Measurements from ENCODE around the gene TLNRD1.
"Not testable (repeated sequence)": the region's sequence is repeated elsewhere in the genome, so short reads cannot be mapped to it uniquely, and the experiment has no call there.

The TLNRD1 gene

DNA sequence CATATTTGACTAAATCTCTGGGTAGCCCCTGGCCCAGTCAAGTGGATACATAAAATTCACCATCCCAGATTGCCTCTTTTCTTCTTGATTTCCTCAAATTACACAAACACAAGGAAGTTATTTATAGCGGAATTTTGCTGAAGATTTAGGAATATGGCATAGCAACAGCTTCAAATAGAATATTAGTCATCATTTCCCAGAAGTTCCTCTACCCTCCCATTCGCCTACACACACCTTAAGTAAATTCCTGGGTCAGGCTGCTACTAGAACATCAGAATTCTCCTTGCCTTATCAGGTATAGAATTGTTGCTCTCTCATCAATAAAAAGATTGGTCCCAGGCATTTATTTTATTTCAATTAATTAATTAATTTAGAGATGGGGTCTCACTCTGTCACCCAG lies 42.7 kb upstream of the TLNRD1 start:
- TF ChIP-seq, protein P1, sequence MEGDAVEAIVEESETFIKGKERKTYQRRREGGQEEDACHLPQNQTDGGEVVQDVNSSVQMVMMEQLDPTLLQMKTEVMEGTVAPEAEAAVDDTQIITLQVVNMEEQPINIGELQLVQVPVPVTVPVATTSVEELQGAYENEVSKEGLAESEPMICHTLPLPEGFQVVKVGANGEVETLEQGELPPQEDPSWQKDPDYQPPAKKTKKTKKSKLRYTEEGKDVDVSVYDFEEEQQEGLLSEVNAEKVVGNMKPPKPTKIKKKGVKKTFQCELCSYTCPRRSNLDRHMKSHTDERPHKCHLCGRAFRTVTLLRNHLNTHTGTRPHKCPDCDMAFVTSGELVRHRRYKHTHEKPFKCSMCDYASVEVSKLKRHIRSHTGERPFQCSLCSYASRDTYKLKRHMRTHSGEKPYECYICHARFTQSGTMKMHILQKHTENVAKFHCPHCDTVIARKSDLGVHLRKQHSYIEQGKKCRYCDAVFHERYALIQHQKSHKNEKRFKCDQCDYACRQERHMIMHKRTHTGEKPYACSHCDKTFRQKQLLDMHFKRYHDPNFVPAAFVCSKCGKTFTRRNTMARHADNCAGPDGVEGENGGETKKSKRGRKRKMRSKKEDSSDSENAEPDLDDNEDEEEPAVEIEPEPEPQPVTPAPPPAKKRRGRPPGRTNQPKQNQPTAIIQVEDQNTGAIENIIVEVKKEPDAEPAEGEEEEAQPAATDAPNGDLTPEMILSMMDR (IDR thresholded peaks at IDR 0.05; ENCODE audit: low read depth, low read length, missing control alignments) = no peak
- in situ Hi-C loops (cut with HindIII; ENCODE audit: low sequenced_read_pairs) = no loop called here
- no peak for DNase-seq (ENCODE audit: low read depth)
- H3K4me3 ChIP-seq (ENCODE audit: low read depth, low read length) = no peak overlapping the region

DNA sequence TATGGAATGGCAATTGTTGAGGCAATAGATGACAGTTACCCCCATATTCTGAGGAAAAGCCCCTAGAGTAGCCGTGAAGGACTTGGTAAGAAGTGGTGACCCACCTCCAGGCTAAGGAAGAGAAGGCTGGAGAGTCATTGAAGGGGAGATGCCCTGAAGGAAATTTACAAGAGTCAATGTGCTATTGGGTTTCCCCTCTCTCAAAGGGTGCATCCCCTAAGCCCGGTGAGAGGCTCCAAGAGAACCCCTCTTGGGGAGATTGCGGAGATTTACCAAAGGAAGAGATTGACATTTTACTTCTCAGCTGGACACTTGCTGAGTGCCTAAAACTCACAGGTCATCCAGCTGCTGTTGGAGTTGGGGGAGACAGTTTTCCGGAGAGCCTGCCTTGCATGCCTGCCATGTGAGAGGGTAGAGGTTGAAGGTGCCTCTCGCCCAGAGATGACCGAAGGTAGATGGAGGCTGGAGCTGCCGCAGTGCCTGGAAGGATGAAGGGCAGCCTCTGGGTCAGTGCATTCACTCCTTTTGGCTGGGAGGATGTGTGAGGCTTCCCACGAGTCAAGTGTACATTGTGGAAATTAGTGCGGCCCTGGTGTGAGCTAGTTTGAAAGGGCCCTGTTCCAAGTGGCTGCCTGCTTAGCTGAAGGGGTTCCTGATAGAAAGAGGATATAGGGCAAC lies 41.8 kb upstream of the TLNRD1 start:
- DNase-seq (ENCODE audit: low read depth) = no peak
- H3K4me3 ChIP-seq (ENCODE audit: low read depth, low read length) = no peak overlapping the region
- in situ Hi-C loops (cut with HindIII; ENCODE audit: low sequenced_read_pairs) = no loop called here
- TF ChIP-seq, protein P1 (IDR thresholded peaks at IDR 0.05; ENCODE audit: low read depth, low read length, missing control alignments) = no peak

DNA sequence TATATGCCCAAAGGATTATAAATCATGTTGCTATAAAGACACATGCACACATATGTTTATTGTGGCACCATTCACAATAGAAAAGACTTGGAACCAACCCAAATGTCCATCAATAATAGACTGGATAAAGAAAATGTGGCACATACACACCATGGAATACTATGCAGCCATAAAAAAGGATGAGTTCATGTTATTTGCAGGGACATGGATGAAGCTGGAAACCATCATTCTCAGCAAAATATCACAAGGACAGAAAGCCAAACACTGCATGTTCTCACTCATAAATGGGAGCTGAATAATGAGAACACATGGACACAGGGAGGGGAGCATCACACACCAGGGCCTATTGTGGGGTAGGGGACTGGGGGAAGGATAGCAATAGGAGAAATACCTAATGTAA lies 35.3 kb upstream of the TLNRD1 start:
- H3K4me3 ChIP-seq (ENCODE audit: low read depth, low read length); DNase-seq (ENCODE audit: low read depth): not testable (repeated sequence)
- in situ Hi-C loops (cut with HindIII; ENCODE audit: low sequenced_read_pairs) = loop anchor here (5.0 to 10.0 kb wide), 3 partner anchors 101 to 361 kb away; no protein-coding TSS in a partner anchor

DNA sequence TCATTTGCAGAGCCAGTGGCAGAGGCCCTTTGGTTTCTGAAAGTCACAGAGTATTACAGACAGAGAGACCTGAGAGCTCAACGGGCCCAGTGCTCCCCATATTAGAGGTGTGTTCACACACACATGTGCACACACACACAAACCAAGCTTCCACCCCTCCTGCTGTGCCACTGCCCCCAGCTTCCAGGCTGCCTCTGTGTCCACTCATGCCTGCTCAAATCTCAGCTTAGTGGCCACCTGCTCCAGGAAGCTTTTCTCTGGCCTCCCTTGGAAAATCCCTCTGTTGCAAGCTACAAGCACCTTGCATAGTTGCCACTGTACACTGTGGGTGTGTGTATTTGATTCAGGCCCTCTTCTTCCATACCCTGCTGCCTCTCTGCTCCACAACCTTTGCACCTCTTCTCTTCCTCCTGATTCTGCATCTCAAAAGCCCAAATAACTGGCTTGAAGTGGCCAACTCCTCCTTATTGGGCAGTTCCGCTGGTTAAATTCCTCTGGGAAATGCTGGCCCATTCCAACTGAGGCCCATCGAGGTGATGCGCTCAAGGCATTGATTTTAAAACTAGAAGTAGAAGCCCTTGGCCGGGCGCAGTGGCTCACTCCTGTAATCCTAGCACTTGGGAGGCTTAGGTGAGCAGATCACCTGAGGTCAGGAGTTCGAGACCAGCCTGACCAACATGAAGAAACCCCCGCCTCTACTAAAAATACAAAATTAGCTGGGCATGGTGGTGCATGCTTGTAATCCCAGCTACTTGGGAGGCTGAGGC lies 34.1 kb upstream of the TLNRD1 start:
- no peak overlapping the region for H3K4me3 ChIP-seq (ENCODE audit: low read depth, low read length)
- TF ChIP-seq, protein P1 (IDR thresholded peaks at IDR 0.05; ENCODE audit: low read depth, low read length, missing control alignments) = no peak
- in situ Hi-C loops (cut with HindIII; ENCODE audit: low sequenced_read_pairs) = loop anchor here (5.0 to 10.0 kb wide), 3 partner anchors 102 to 362 kb away; no protein-coding TSS in a partner anchor
- no peak for DNase-seq (ENCODE audit: low read depth)

DNA sequence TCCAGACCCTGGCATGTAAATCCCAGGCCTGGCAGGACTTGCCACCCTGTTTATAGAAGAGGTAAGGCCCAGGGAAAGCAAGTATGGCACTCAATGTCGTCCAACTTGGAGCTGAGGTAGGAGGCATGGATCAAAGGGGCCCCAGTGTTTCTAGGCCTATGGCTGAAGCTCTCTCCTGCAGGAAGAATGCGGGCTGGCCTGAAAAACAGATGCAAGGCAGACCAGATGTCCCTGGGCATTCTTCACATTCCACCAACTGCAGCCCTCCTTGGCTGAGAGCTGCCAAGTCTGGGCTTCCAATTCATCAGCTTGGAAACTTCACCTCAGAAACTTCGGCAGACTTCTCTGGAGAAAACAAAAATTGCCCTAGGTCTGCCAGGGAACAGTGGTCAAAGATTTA lies 33.3 kb upstream of the TLNRD1 start:
- no peak overlapping the region for H3K4me3 ChIP-seq (ENCODE audit: low read depth, low read length)
- in situ Hi-C loops (cut with HindIII; ENCODE audit: low sequenced_read_pairs) = loop anchor here (5.0 to 10.0 kb wide), 3 partner anchors 103 to 363 kb away; no protein-coding TSS in a partner anchor
- TF ChIP-seq, protein P1 (IDR thresholded peaks at IDR 0.05; ENCODE audit: low read depth, low read length, missing control alignments) = no peak
- DNase-seq (ENCODE audit: low read depth) = peak; percentile 85

DNA sequence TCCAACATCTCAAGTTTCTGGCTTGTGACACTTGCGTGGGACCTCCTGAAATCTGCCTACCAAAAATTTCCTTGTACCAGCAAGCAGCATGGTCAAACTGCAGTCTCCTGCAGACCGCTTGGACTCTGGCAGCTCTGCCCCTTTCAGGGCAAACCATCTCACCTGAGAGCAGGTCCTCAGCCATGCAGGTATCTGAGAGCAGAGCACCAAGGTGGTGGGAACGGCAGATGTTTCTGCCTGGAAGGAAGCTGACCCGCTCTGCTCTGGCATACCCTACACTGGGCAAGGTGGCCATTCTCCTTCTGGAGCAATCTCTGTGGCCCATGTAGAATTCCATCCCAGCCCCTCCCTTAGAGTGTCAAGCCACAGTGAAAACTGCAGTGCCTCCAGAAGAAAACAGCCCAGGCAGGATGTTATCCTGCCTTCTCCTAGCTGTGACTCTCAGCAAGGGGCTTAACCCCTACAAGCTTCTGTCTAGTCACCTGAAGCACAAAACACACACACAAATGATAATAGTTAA lies 32.7 kb upstream of the TLNRD1 start:
- no peak overlapping the region for H3K4me3 ChIP-seq (ENCODE audit: low read depth, low read length)
- DNase-seq (ENCODE audit: low read depth) = no peak
- in situ Hi-C loops (cut with HindIII; ENCODE audit: low sequenced_read_pairs) = loop anchor here (5.0 to 10.0 kb wide), 3 partner anchors 103 to 363 kb away; no protein-coding TSS in a partner anchor
- TF ChIP-seq, protein P1 (IDR thresholded peaks at IDR 0.05; ENCODE audit: low read depth, low read length, missing control alignments) = no peak
